ENCODE measurements around the gene UNC45B.

The UNC45B gene

GRCh38 chr17:35212668-35213067, 65.1 kb downstream of the UNC45B start:
- H3K27ac ChIP-seq, result no peak overlapping the region
- H3K4me2 ChIP-seq, result no peak overlapping the region
- no peak overlapping the region for H2AFZ ChIP-seq (ENCODE audit: low read depth)
- no peaks in the 10 kb centered on the region for H3K36me3 ChIP-seq (ENCODE audit: insufficient read depth)
- no peaks in the 10 kb centered on the region for H3K27me3 ChIP-seq (ENCODE audit: insufficient read depth, low read depth)
- no peaks in the 10 kb centered on the region for H3K79me2 ChIP-seq (ENCODE audit: insufficient read depth, low read depth)
- no peak overlapping the region for H3K9ac ChIP-seq
- H3K4me1 ChIP-seq (ENCODE audit: low read depth, poor library complexity, severe bottlenecking), result no peaks in the 10 kb centered on the region
- no peak overlapping the region for H3K4me3 ChIP-seq (IDR thresholded peaks at IDR 0.05; ENCODE audit: insufficient read depth, low read depth, low read length)
- no peaks in the 10 kb centered on the region for H4K20me1 ChIP-seq (ENCODE audit: insufficient read depth)
- TF ChIP-seq CTCF (conservative IDR thresholded peaks at IDR 0.05; ENCODE audit: low read depth, low read length), result no peak

GRCh38 chr17:35213412-35213940, 65.9 kb downstream of the UNC45B start:
- Histone ChIP-seq H3K36me3 (ENCODE audit: insufficient read depth) (no peaks in the 10 kb centered on the region), H4K20me1 (ENCODE audit: insufficient read depth) (no peaks in the 10 kb centered on the region), H3K4me1 (ENCODE audit: low read depth, poor library complexity, severe bottlenecking) (no peaks in the 10 kb centered on the region), H3K27ac (no peak overlapping the region), H3K9ac (no peak overlapping the region), H3K4me2 (no peak overlapping the region), H3K4me3 (IDR thresholded peaks at IDR 0.05; ENCODE audit: insufficient read depth, low read depth, low read length) (no peak overlapping the region), H3K79me2 (ENCODE audit: insufficient read depth, low read depth) (no peaks in the 10 kb centered on the region), H2AFZ (ENCODE audit: low read depth) (no peak overlapping the region), H3K27me3 (ENCODE audit: insufficient read depth, low read depth) (no peaks in the 10 kb centered on the region)
- TF ChIP-seq CTCF (conservative IDR thresholded peaks at IDR 0.05; ENCODE audit: low read depth, low read length), result no peak

- H3K4me1 ChIP-seq (ENCODE audit: low read depth, poor library complexity, severe bottlenecking), result no peaks in the 10 kb centered on the region
- H3K27ac ChIP-seq, result no peak overlapping the region
- no peak overlapping the region for H2AFZ ChIP-seq (ENCODE audit: low read depth)
- H3K9ac ChIP-seq, result no peak overlapping the region
- H3K27me3 ChIP-seq (ENCODE audit: insufficient read depth, low read depth), result no peaks in the 10 kb centered on the region
- H4K20me1 ChIP-seq (ENCODE audit: insufficient read depth), result no peaks in the 10 kb centered on the region
- no peak for TF ChIP-seq CTCF (conservative IDR thresholded peaks at IDR 0.05; ENCODE audit: low read depth, low read length)
- no peak overlapping the region for H3K4me2 ChIP-seq
- no peak overlapping the region for H3K4me3 ChIP-seq (IDR thresholded peaks at IDR 0.05; ENCODE audit: insufficient read depth, low read depth, low read length)
- H3K36me3 ChIP-seq (ENCODE audit: insufficient read depth), result no peaks in the 10 kb centered on the region
- H3K79me2 ChIP-seq (ENCODE audit: insufficient read depth, low read depth), result no peaks in the 10 kb centered on the region
These were observed 66.6 kb downstream of the UNC45B start for GRCh38 chr17:35214192-35214591.

- no peaks in the 10 kb centered on the region for H3K4me1 ChIP-seq (ENCODE audit: low read depth, poor library complexity, severe bottlenecking)
- H3K27ac ChIP-seq, result no peak overlapping the region
- no peaks in the 10 kb centered on the region for H3K79me2 ChIP-seq (ENCODE audit: insufficient read depth, low read depth)
- H4K20me1 ChIP-seq (ENCODE audit: insufficient read depth), result no peaks in the 10 kb centered on the region
- H3K9ac ChIP-seq, result no peak overlapping the region
- H3K4me2 ChIP-seq, result no peak overlapping the region
- no peak overlapping the region for H3K4me3 ChIP-seq (IDR thresholded peaks at IDR 0.05; ENCODE audit: insufficient read depth, low read depth, low read length)
- no peaks in the 10 kb centered on the region for H3K27me3 ChIP-seq (ENCODE audit: insufficient read depth, low read depth)
- no peaks in the 10 kb centered on the region for H3K36me3 ChIP-seq (ENCODE audit: insufficient read depth)
- H2AFZ ChIP-seq (ENCODE audit: low read depth), result no peak overlapping the region
- TF ChIP-seq CTCF (conservative IDR thresholded peaks at IDR 0.05; ENCODE audit: low read depth, low read length), result no peak
These were observed 67.1 kb downstream of the UNC45B start for GRCh38 chr17:35214631-35215273.
